PC-9 (cell line): Measurements from ENCODE around the gene ID2.

Experiments used
- EZH2 ChIP-seq: fragments of 200-600 bp; sonication (generic); IDR thresholded peaks from 2 replicates; pipeline ENCODE4 v1.8.0; 2017; ENCODE audit warnings: antibody characterized with exemption, low read depth
- TF ChIP-seq, protein P1 (sequence below): fragments of 200-600 bp; sonication (generic); conservative IDR thresholded peaks from 2 replicates; pipeline ENCODE4 v1.6.1; 2017; ENCODE audit warnings: mixed run types, antibody characterized with exemption, mild to moderate bottlenecking, moderate library complexity

DNA sequence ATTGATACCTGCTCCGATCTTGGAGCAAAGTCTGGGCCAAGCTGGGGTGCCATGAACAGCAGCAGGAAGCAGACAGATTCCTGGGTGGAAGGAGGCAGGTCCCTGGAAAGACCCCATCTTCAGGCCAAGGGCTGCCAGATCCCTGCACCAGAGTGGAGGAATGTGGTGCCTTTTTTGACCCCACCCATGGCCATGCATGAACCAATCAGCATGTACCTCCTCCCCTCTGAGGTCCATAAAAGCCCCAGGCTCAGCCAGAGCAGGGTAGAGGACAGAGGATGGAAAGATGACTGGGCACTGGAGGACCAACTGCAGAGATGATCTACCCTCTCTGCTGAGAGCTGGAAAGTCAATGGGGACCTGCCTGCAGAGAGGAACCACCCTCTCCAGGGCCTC lies 34.4 kb upstream of the ID2 start:
- TF ChIP-seq, protein P1, sequence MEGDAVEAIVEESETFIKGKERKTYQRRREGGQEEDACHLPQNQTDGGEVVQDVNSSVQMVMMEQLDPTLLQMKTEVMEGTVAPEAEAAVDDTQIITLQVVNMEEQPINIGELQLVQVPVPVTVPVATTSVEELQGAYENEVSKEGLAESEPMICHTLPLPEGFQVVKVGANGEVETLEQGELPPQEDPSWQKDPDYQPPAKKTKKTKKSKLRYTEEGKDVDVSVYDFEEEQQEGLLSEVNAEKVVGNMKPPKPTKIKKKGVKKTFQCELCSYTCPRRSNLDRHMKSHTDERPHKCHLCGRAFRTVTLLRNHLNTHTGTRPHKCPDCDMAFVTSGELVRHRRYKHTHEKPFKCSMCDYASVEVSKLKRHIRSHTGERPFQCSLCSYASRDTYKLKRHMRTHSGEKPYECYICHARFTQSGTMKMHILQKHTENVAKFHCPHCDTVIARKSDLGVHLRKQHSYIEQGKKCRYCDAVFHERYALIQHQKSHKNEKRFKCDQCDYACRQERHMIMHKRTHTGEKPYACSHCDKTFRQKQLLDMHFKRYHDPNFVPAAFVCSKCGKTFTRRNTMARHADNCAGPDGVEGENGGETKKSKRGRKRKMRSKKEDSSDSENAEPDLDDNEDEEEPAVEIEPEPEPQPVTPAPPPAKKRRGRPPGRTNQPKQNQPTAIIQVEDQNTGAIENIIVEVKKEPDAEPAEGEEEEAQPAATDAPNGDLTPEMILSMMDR: no peak
- no peak for TF ChIP-seq EZH2
